HepG2 (cell line): ENCODE measurements around the gene LCMT2.

Experiments
- CHD2 ChIP-seq: IDR thresholded peaks from 2 replicates; pipeline ENCODE4 v1.6.1; 2011; ENCODE audit warnings: low read depth, low read length, improper control_type of control experiment
- CTCF ChIP-seq: sonication (generic); formaldehyde crosslinking; IDR thresholded peaks from 2 replicates; pipeline ENCODE4 v1.5.0; 2020; ENCODE audit warnings: mild to moderate bottlenecking, missing genetic modification reagents, moderate library complexity
- DNMT1 ChIP-seq: sonication (generic); formaldehyde crosslinking; IDR thresholded peaks from 2 replicates; pipeline ENCODE4 v1.5.1; 2020; ENCODE audit warnings: mild to moderate bottlenecking, missing genetic modification reagents
- EZH2 ChIP-seq: conservative IDR thresholded peaks from 2 replicates; pipeline ENCODE4 v1.6.1; 2012; ENCODE audit warnings: mild to moderate bottlenecking, low read depth, low read length, moderate library complexity
- GTF3A ChIP-seq: sonication (generic); formaldehyde crosslinking; conservative IDR thresholded peaks from 2 replicates; pipeline ENCODE4 v1.4.0; 2020; ENCODE audit warnings: mild to moderate bottlenecking, missing genetic modification reagents
- MAFK ChIP-seq, 2 experiments: IDR thresholded peaks in 1 of 2; conservative IDR thresholded peaks in 1 of 2; 2 replicates each; pipeline ENCODE4 v1.6.1; 2011; ENCODE audit warnings: improper control_type of control experiment in 2 of 2, low read length in 2 of 2
- NR2F2 ChIP-seq: IDR thresholded peaks from 2 replicates; pipeline ENCODE4 v1.6.1; 2012; ENCODE audit warnings: low read depth, inconsistent platforms, borderline replicate concordance
- POLR2A ChIP-seq, 2 experiments: IDR thresholded peaks; 2 replicates each; pipeline ENCODE4 v1.6.1; 2011; ENCODE audit warnings: low read depth in 2 of 2, low read length in 2 of 2, mild to moderate bottlenecking in 1 of 2, moderate library complexity in 1 of 2; ENCODE audit not compliant: insufficient read depth in 1 of 2
- SNAI1 ChIP-seq: sonication (generic); formaldehyde crosslinking; IDR thresholded peaks from 2 replicates; pipeline ENCODE4 v1.5.0; 2020; ENCODE audit warnings: mild to moderate bottlenecking, missing genetic modification reagents, borderline replicate concordance
- ZFP36 ChIP-seq: fragments of 150-350 bp; IDR thresholded peaks from 2 replicates; pipeline ENCODE4 v1.6.1; 2018; ENCODE audit warnings: borderline replicate concordance, low read length, low read depth; ENCODE audit not compliant: partially characterized antibody
- ZNF12 ChIP-seq: sonication (generic); formaldehyde crosslinking; IDR thresholded peaks from 2 replicates; pipeline ENCODE4 v1.5.0; 2020; ENCODE audit warnings: missing genetic modification reagents
- ZNF747 ChIP-seq: sonication (generic); formaldehyde crosslinking; IDR thresholded peaks from 2 replicates; pipeline ENCODE4 v1.8.1; 2023; ENCODE audit warnings: missing genetic modification reagents, mild to moderate bottlenecking, borderline replicate concordance

GRCh38 chr15:43287254-43287653 is 43.1 kb downstream of the LCMT2 start:
- TF ChIP-seq SNAI1 (CRISPR knock-in tag) (no peak), ZFP36 (no peak), POLR2A (IDR thresholded peaks at IDR 0.05; ENCODE audit: insufficient read depth in 1 of 2, low read depth in 2 of 2, low read length in 2 of 2) (no peak), DNMT1 (CRISPR knock-in tag) (no peak), MAFK (conservative IDR thresholded peaks at IDR 0.05 in 1 of 2, IDR thresholded peaks at IDR 0.05 in 1 of 2; ENCODE audit: low read length in 2 of 2) (no peak), CTCF (no peak), CHD2 (no peak), EZH2 (no peak), ZNF747 (CRISPR knock-in tag) (no peak), ZNF12 (CRISPR knock-in tag) (no peak), GTF3A (no peak), NR2F2 (no peak)
